Activated CD4-positive, alpha-beta T cell treated with anti-CD3 and anti-CD28 coated beads for 24 hours (primary cell): ENCODE results near the gene GUK1.

Experiments used
- DNase-seq, 2 donors: peaks; one replicate each; pipeline ENCODE4 v3.0.0-alpha.2; 2020; ENCODE audit warnings: low read depth in 2 of 2

Gene GUK1

GRCh38 chr1:228150120-228150460 lies 10.0 kb downstream of the GUK1 start:
- DNase-seq = no peak

GRCh38 chr1:228150461-228151179 lies 10.5 kb downstream of the GUK1 start:
- DNase-seq = no peak

- DNase-seq = no peak
Observed at GRCh38 chr1:228151180-228151925, 11.3 kb downstream of the GUK1 start.

- no peak for DNase-seq
Observed at GRCh38 chr1:228152097-228152917, 12.2 kb downstream of the GUK1 start.

- no peak for DNase-seq
Observed at GRCh38 chr1:228152918-228153258, 12.8 kb downstream of the GUK1 start.

- no peak for DNase-seq
Observed at GRCh38 chr1:228154021-228154669, 14.1 kb downstream of the GUK1 start.

- no peak for DNase-seq
Observed at GRCh38 chr1:228154670-228155571, 14.8 kb downstream of the GUK1 start.

GRCh38 chr1:228155596-228156514 lies 15.8 kb downstream of the GUK1 start:
- DNase-seq = no peak

GRCh38 chr1:228156515-228156881 lies 16.4 kb downstream of the GUK1 start:
- DNase-seq = no peak

GRCh38 chr1:228156941-228157728 lies 17.1 kb downstream of the GUK1 start:
- no peak for DNase-seq

GRCh38 chr1:228157729-228158126 lies 17.6 kb downstream of the GUK1 start:
- DNase-seq = no peak

GRCh38 chr1:228158151-228159007 lies 18.3 kb downstream of the GUK1 start:
- DNase-seq = no peak

GRCh38 chr1:228159008-228159665 lies 19.1 kb downstream of the GUK1 start:
- no peak for DNase-seq

- no peak for DNase-seq
Observed at GRCh38 chr1:228160201-228160761, 20.2 kb downstream of the GUK1 start.

GRCh38 chr1:228161362-228161761 lies 21.3 kb downstream of the GUK1 start:
- DNase-seq = no peak

- no peak for DNase-seq
Observed at GRCh38 chr1:228161866-228162265, 21.8 kb downstream of the GUK1 start.

- DNase-seq = no peak
Observed at GRCh38 chr1:228162286-228163006, 22.4 kb downstream of the GUK1 start.
